HG02885 (cell line): ENCODE measurements around the gene ZNF598.
"Not testable (repeated sequence)": the region's sequence is repeated elsewhere in the genome, so short reads cannot be mapped to it uniquely, and the experiment has no call there.

Experiments
- ATAC-seq: cut with Tn5 transposase; IDR thresholded peaks from one replicate; pipeline ENCODE4 v1.9.1; 2021; ENCODE audit warnings: mild to moderate bottlenecking; ENCODE audit not compliant: unreplicated experiment, poor library complexity

The ZNF598 gene

GRCh38 chr16:2028620-2029220, 19.1 kb upstream of the ZNF598 start:
- ATAC-seq, result no peak

- ATAC-seq, result no peak
These were observed 18.5 kb upstream of the ZNF598 start for GRCh38 chr16:2028146-2028545.

GRCh38 chr16:2027024-2028010, 17.7 kb upstream of the ZNF598 start:
- ATAC-seq, result no peak

- ATAC-seq, result no peak
These were observed 16.9 kb upstream of the ZNF598 start, which contains the start of gene NHERF2 for GRCh38 chr16:2026461-2027023. Gene NHERF2 (plus strand): TSS chr16:2026902. CDS start chr16:2027006, 104 bp downstream.

GRCh38 chr16:2025878-2026460, 16.3 kb upstream of the ZNF598 start:
- ATAC-seq, result no peak

- ATAC-seq, result no peak
These were observed 15.6 kb upstream of the ZNF598 start for GRCh38 chr16:2025251-2025650.

- no peak for ATAC-seq
These were observed 14.4 kb upstream of the ZNF598 start for GRCh38 chr16:2024032-2024420.

GRCh38 chr16:2023092-2024031, 13.7 kb upstream of the ZNF598 start:
- ATAC-seq, result peak; percentile 84

GRCh38 chr16:2022723-2023091, 13.1 kb upstream of the ZNF598 start:
- no peak for ATAC-seq

- no peak for ATAC-seq
These were observed 10.6 kb upstream of the ZNF598 start for GRCh38 chr16:2019921-2020831.

- no peak for ATAC-seq
These were observed 9.9 kb upstream of the ZNF598 start, which contains the start of gene NPW for GRCh38 chr16:2019518-2019920. Gene NPW (plus strand): TSS chr16:2019785.

GRCh38 chr16:2016407-2016922, 6.8 kb upstream of the ZNF598 start:
- ATAC-seq, result no peak

- no peak for ATAC-seq
These were observed 6.3 kb upstream of the ZNF598 start for GRCh38 chr16:2015947-2016208.

GRCh38 chr16:2015117-2015946, 5.7 kb upstream of the ZNF598 start:
- ATAC-seq, result no peak

GRCh38 chr16:2013527-2013926, 3.9 kb upstream of the ZNF598 start:
- no peak for ATAC-seq

GRCh38 chr16:2011726-2012125, 2.1 kb upstream of the ZNF598 start:
- not testable (repeated sequence) for ATAC-seq

- ATAC-seq, result peak; percentile 40
These were observed 383 bp downstream of the ZNF598 start for GRCh38 chr16:2009164-2009711.
